RWPE2 (cell line): ENCODE data around the gene CCDC106.

Source experiments
- ATAC-seq: fragments of 200-7000 bp; cut with Tn5 transposase; 3 replicates; pipeline ENCODE4 v1.9.1; 2021; ENCODE audit warnings: low read depth
- DNase-seq: peaks from one replicate; pipeline ENCODE4 v3.0.0-alpha.2; 2020; ENCODE audit warnings: low spot score
- H3K27ac ChIP-seq: fragments of 450-650 bp; 2 replicates; pipeline ENCODE4 v1.5.1; 2017; ENCODE audit warnings: mild to moderate bottlenecking; ENCODE audit not compliant: poor library complexity, severe bottlenecking
- H3K27me3 ChIP-seq: fragments of 250-450 bp; sonication (Bioruptor Pico); 2 replicates; pipeline ENCODE4 v1.5.1; 2021; ENCODE audit warnings: mild to moderate bottlenecking, moderate library complexity; ENCODE audit not compliant: insufficient read depth, poor library complexity, severe bottlenecking
- H3K36me3 ChIP-seq: fragments of 250-450 bp; sonication (Bioruptor Pico); 2 replicates; pipeline ENCODE4 v1.5.1; 2020; ENCODE audit warnings: low read depth, mild to moderate bottlenecking, moderate library complexity
- H3K4me1 ChIP-seq: fragments of 250-450 bp; sonication (Bioruptor Pico); 2 replicates; pipeline ENCODE4 v1.5.1; 2021; ENCODE audit warnings: mild to moderate bottlenecking, moderate library complexity; ENCODE audit not compliant: insufficient read depth, poor library complexity, severe bottlenecking
- H3K4me3 ChIP-seq: fragments of 250-450 bp; sonication (Bioruptor Pico); 2 replicates; pipeline ENCODE4 v1.5.1; 2021; ENCODE audit warnings: mild to moderate bottlenecking, moderate library complexity; ENCODE audit not compliant: severe bottlenecking
- H3K9me3 ChIP-seq: fragments of 250-450 bp; sonication (Bioruptor Pico); 2 replicates; pipeline ENCODE4 v1.5.1; 2021; ENCODE audit warnings: mild to moderate bottlenecking, moderate library complexity; ENCODE audit not compliant: severe bottlenecking
- TF ChIP-seq, protein P1 (sequence below): fragments of 450-650 bp; IDR thresholded peaks from one replicate; pipeline ENCODE4 v1.5.1; 2017; ENCODE audit warnings: mild to moderate bottlenecking, moderate library complexity; ENCODE audit not compliant: poor library complexity, severe bottlenecking

The CCDC106 gene

DNA sequence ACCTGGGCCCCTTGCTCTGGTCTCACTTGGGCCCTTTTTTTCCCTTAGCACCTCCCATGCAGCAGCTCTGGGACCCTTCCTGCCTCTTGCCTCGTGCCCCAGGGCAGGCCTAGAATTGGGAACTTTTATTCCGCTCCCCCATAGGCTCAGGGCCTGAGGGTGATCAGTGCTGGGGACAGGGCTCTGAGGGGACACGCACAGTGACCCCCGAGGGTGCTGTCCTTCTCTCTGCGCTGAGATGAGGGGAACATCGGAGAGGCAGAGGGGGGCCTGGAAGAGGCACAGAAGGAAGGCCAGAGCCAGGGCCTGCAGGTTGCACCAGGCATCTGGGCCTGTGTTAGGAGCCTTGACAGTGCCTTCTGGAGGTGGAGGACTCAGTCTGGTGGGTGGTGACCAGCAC is 37.8 kb downstream of the CCDC106 start:
- Histone ChIP-seq H3K4me3 (no peak overlapping the region), H3K27ac (no peak overlapping the region), H3K4me1 (no peaks in the 10 kb centered on the region), H3K27me3 (no peaks in the 10 kb centered on the region), H3K36me3 (peaks cover 66% of the 10 kb centered on the region), H3K9me3 (no peaks in the 10 kb centered on the region)
- TF ChIP-seq, protein P1, sequence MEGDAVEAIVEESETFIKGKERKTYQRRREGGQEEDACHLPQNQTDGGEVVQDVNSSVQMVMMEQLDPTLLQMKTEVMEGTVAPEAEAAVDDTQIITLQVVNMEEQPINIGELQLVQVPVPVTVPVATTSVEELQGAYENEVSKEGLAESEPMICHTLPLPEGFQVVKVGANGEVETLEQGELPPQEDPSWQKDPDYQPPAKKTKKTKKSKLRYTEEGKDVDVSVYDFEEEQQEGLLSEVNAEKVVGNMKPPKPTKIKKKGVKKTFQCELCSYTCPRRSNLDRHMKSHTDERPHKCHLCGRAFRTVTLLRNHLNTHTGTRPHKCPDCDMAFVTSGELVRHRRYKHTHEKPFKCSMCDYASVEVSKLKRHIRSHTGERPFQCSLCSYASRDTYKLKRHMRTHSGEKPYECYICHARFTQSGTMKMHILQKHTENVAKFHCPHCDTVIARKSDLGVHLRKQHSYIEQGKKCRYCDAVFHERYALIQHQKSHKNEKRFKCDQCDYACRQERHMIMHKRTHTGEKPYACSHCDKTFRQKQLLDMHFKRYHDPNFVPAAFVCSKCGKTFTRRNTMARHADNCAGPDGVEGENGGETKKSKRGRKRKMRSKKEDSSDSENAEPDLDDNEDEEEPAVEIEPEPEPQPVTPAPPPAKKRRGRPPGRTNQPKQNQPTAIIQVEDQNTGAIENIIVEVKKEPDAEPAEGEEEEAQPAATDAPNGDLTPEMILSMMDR: no peak
- no peak for DNase-seq
- no peak for ATAC-seq

DNA sequence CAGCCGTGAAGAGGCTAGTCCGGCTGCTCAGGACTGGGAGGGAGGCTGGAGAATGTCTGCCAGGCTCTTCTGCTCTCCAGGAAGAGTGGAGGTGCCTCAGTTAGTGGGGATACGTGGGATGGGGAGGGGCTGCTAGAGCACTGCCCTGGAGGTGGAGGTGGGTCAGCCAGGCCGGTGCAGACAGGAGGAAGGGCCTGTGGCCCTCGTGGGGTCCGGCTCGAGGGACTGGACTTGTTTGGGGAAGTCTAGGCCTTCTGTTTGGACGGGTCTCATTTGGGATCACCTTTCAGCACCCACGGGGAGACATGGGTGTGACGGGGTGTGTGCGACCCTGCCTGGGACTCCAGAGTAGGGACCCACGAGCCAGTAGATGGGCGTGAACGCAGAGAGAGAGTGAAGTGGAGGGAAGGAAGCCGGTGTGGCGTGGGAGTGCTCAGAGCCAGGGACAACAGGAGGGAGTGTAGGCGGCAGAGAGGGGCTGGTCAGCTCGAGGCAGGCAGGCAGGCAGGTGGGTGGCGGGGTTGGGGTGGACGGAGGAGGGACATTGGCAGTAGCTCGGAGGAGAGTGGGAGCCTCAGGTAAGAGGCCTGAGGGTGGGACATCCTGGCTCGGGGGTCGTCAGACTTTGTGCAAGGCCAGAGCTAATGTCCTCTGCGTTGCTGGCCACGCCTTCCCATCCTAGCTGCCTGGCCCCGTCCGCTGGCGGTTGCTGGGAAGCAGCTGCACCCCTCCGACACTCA is 38.5 kb downstream of the CCDC106 start:
- Histone ChIP-seq H3K27ac (no peak overlapping the region), H3K36me3 (peaks cover 59% of the 10 kb centered on the region), H3K9me3 (no peaks in the 10 kb centered on the region), H3K4me3 (no peak overlapping the region), H3K27me3 (no peaks in the 10 kb centered on the region), H3K4me1 (no peaks in the 10 kb centered on the region)
- TF ChIP-seq, protein P1: no peak
- DNase-seq (no peak), ATAC-seq (no peak)

DNA sequence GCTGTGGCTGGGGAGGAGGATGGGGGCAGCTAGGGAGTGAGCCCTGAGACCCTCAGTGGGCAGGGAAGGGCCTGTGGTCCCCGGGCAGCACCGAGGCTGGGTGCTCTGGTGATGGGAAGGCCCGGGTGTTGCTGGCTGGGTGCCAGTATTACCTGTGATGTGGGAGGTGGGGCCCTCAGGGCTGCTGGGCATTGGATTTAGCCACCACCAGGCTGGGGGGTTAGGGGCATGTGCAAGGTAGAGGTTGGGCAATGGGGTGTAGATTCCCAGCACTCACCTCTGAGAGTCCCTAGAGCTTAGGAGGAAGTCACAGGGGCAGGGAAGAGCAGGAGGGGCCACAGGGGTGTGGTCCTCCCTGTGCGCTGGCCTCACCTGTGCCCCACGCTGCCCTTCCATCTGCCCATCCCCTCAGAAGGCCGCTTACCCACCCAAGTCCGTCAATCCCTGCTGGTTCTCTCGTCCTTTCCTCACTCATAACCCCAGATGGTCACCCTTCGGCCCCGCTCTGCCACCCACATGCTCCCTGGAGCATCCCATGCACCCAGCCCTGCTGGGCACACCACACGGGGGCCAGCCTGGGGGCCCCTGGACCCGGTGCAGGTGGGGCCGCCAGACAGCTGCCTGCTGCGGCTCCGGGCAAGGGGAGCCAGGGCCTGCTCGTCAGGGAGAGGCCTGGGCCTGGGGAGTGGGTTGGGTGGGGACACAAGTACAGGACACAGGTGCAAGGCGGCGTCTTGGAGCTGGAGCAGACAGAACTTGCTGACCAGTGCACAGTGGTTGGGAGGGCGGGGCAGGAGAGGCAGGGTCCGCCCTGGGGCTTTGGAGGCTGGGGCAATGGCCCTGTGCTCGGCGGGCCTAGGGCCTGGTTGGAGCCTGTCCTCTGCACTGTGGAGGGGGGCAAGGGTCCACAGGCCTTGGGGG is 39.5 kb downstream of the CCDC106 start:
- DNase-seq (no peak), ATAC-seq (no peak)
- H3K4me1 ChIP-seq: no peaks in the 10 kb centered on the region
- peaks cover 53% of the 10 kb centered on the region for H3K36me3 ChIP-seq
- no peaks in the 10 kb centered on the region for H3K9me3 ChIP-seq
- no peak overlapping the region for H3K4me3 ChIP-seq
- no peaks in the 10 kb centered on the region for H3K27me3 ChIP-seq
- no peak overlapping the region for H3K27ac ChIP-seq
- TF ChIP-seq, protein P1: no peak

DNA sequence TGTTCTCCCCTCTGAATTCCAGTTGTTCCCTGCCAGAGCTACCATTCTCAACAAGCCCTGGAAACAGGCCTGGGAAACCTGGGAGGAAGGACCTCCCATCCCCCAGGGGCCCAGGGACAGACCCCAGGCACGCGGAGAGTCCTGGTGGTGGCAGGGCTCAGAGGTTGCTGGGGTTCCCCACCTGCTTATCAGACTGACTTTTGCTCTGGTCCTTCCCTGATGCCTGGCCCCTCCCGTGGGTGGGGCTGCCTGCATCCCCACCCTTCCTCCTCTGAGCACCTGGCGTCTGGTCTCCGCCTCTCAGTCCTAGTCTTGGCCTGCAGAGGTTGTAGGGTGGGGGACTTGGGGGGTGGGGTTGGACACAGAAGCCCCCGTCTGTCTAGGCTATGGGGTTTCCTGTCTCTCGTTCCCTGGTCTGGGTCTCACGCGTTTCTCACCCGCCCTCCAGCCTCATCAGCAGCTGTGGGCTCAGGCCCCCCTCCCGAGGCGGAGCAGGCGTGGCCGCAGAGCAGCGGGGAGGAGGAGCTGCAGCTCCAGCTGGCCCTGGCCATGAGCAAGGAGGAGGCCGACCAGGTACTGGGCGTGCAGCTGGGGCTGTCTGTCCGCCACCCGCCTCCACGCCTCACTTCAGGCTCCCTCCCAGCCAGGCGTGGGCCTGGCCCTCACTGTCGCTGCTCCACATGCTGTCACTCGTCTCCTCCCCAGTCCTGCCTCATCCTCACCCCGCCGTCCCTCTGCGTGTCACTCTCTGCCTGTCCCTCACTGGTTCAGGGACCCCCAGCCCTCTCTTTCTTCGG is 40.6 kb downstream of the CCDC106 start:
- Histone ChIP-seq H3K27me3 (no peaks in the 10 kb centered on the region), H3K9me3 (no peaks in the 10 kb centered on the region), H3K36me3 (peaks cover 51% of the 10 kb centered on the region), H3K4me3 (no peak overlapping the region), H3K27ac (no peak overlapping the region), H3K4me1 (no peaks in the 10 kb centered on the region)
- DNase-seq: peak; percentile 64
- TF ChIP-seq, protein P1: no peak
- no peak for ATAC-seq
